ENCODE measurements around the gene JARID2. TPM values are rescaled to one million over a fixed set of nuclear protein-coding genes. Genes with fewer than 3 reads are reported as not detected.

The JARID2 gene
- total RNA-seq, 3 donors from 2014 or later, result 10.5 to 13.9 (median 11.5) TPM

DNA sequence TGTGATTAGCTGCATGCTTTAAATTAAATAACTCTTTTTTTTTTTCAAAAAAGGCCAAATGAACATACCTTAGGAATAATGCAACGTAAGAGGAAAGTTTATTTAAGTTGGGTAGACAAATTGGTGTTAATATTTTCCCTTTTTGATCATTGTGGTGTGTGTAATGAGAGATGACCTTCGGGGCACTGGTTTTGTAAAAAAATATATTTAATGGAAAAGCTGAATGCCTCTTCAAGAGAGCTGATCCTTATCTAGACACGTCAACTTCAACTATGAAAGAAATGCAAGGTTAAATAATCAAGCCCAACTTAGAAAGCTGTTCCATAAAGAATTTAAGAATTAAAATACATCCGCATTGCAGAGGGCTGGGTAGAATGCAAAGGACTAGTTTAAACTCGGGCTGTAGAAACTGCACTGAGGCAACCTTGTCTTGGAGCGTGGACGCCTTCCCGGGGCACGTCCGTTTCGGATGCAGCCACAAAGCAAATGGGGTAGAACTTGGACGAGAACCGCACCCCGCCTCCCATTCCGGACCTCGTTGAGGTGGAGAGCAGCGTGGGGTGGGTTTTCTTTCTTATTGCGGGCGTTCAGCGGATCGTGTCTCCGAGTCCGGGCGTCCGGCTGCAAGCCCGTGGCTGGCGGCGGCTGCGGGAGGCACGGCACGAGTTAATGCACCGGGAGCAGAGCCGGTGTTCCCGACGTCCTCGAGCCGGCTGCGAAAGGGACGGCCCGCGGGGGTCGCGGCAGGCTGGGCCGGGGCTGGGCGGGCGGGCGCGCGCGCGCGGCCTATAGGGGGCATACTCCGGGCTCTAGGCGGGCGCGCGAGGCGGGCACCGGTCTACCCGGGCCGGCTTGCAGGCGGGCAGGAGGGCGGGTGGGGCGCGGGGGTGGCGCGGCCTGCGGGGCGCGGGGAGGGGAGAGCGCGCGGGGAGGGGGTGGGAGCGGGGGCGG is 1.9 kb downstream of the JARID2 start:
- no peaks in the 10 kb centered on the region for H3K27me3 ChIP-seq
- no peaks in the 10 kb centered on the region for H3K9me3 ChIP-seq
- peak overlapping the region; percentile 93 to 99 for H3K27ac ChIP-seq
- H3K4me1 ChIP-seq, result peaks cover 0 to 3% of the 10 kb centered on the region in 2 donors
- no peaks in the 10 kb centered on the region for H3K36me3 ChIP-seq
- no peak for TF ChIP-seq POLR2A (IDR thresholded peaks at IDR 0.05)
- TF ChIP-seq, protein P1, sequence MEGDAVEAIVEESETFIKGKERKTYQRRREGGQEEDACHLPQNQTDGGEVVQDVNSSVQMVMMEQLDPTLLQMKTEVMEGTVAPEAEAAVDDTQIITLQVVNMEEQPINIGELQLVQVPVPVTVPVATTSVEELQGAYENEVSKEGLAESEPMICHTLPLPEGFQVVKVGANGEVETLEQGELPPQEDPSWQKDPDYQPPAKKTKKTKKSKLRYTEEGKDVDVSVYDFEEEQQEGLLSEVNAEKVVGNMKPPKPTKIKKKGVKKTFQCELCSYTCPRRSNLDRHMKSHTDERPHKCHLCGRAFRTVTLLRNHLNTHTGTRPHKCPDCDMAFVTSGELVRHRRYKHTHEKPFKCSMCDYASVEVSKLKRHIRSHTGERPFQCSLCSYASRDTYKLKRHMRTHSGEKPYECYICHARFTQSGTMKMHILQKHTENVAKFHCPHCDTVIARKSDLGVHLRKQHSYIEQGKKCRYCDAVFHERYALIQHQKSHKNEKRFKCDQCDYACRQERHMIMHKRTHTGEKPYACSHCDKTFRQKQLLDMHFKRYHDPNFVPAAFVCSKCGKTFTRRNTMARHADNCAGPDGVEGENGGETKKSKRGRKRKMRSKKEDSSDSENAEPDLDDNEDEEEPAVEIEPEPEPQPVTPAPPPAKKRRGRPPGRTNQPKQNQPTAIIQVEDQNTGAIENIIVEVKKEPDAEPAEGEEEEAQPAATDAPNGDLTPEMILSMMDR (IDR thresholded peaks at IDR 0.05), result peak in 1 of 3 donors; percentile 19
- peak; percentile 48 to 57 (median 55) for TF ChIP-seq POLR2AphosphoS5 (IDR thresholded peaks at IDR 0.05)
- peak overlapping the region; percentile 77 to 95 (median 92) for H3K4me3 ChIP-seq
- peak; percentile 41 to 58 for DNase-seq (ENCODE audit: low spot score in 2 of 2)
- intact Hi-C loops (cut with DNase I; ENCODE audit: low total_unique reads), result no loop called here

DNA sequence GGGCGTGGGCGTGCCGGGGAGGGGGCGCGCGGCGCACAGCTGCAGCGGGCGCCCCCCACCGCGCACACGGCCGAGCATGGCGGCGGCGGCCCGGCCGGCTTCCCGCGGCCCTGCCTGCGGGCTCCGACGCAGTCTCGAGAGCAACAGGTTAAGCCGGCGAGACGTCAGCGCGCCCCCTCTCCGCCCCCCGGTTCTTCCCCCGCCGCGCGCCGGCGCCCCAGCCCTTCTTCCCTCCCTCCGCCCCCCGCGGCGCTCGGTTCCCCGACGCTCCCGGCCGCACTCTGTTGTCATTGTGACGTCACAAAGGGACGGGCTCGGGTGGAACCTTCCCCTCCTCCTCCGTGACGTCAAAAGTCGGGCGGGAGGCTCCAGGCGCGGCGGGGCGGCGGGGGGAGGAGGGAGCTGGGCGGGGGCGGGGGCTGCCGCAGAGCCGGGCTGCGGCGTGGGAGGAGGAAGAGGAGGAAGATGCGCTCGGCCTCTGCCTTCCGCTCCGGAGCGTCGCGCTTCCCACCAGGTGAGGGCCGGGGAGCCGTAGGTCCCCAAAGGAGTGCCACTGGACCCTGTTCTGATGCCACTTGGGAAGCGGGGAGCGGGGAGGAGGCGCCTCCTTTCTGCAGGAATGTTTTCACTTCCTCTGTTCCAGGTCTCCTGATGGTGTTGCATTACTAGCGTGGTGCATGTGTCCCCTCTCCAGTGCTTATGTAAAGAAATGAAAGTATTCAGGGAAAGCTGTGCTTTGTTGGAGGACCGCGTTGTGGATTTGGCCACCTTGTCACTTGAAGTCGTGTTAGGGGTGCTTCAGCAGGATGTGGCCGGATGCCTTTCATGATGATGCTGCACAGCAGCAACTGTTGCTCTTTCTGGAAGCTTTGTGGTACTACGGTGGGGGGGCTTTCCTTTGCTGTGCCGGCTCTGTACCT is 2.8 kb downstream of the JARID2 start:
- TF ChIP-seq POLR2A (IDR thresholded peaks at IDR 0.05) (no peak), POLR2AphosphoS5 (IDR thresholded peaks at IDR 0.05) (peak; percentile 64 to 78 (median 72))
- TF ChIP-seq, protein P1 (IDR thresholded peaks at IDR 0.05), result peak in 1 of 3 donors; percentile 16
- peaks cover 0 to 3% of the 10 kb centered on the region in 2 donors for H3K4me1 ChIP-seq
- H3K36me3 ChIP-seq, result no peaks in the 10 kb centered on the region
- H3K4me3 ChIP-seq, result peak overlapping the region; percentile 77 to 95 (median 92)
- intact Hi-C loops (cut with DNase I; ENCODE audit: low total_unique reads), result no loop called here
- peak overlapping the region; percentile 93 to 99 for H3K27ac ChIP-seq
- no peaks in the 10 kb centered on the region for H3K27me3 ChIP-seq
- peak; percentile 92 to 93 for DNase-seq (ENCODE audit: low spot score in 2 of 2)
- no peaks in the 10 kb centered on the region for H3K9me3 ChIP-seq

DNA sequence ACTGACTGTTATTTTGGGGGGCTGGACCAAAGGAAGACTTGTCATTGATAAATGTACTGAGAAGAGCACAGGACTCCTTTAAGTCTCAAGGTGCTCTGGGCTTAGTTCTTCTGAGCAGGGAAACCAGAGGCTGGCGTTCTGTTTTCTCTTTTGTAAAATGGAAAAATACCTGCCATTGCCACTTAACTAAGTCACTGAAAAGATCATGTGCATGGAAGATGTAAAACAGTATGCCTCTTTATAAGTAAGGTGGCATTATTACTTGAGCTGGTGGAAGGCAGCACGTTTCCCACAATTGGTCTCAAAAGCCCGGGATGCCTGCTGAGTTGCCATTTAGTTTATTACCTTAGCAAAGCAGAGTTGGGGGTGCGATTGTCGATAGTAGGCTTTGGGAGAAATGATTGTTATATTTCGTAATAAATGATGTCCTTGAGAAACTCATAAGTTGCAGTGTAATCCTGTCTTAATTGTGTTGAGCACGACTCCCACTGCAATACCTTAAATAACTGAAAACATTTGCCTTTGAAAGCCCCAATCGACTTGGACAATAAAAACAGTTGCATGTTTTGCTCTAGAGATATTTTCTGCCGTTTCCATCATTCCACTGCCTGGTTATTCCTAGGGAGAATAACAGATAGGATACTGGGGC is 3.6 kb downstream of the JARID2 start:
- H3K9me3 ChIP-seq, result no peaks in the 10 kb centered on the region
- H3K27ac ChIP-seq, result peak overlapping the region; percentile 93 to 99
- intact Hi-C loops (cut with DNase I; ENCODE audit: low total_unique reads), result no loop called here
- TF ChIP-seq, protein P1 (IDR thresholded peaks at IDR 0.05), result no peak
- no peak for TF ChIP-seq POLR2AphosphoS5 (IDR thresholded peaks at IDR 0.05)
- no peak for TF ChIP-seq POLR2A (IDR thresholded peaks at IDR 0.05)
- no peaks in the 10 kb centered on the region for H3K36me3 ChIP-seq
- no peak for DNase-seq (ENCODE audit: low spot score in 2 of 2)
- peaks cover 0 to 3% of the 10 kb centered on the region in 2 donors for H3K4me1 ChIP-seq
- H3K4me3 ChIP-seq, result peak overlapping the region; percentile 77 to 95 (median 92)
- H3K27me3 ChIP-seq, result no peaks in the 10 kb centered on the region

DNA sequence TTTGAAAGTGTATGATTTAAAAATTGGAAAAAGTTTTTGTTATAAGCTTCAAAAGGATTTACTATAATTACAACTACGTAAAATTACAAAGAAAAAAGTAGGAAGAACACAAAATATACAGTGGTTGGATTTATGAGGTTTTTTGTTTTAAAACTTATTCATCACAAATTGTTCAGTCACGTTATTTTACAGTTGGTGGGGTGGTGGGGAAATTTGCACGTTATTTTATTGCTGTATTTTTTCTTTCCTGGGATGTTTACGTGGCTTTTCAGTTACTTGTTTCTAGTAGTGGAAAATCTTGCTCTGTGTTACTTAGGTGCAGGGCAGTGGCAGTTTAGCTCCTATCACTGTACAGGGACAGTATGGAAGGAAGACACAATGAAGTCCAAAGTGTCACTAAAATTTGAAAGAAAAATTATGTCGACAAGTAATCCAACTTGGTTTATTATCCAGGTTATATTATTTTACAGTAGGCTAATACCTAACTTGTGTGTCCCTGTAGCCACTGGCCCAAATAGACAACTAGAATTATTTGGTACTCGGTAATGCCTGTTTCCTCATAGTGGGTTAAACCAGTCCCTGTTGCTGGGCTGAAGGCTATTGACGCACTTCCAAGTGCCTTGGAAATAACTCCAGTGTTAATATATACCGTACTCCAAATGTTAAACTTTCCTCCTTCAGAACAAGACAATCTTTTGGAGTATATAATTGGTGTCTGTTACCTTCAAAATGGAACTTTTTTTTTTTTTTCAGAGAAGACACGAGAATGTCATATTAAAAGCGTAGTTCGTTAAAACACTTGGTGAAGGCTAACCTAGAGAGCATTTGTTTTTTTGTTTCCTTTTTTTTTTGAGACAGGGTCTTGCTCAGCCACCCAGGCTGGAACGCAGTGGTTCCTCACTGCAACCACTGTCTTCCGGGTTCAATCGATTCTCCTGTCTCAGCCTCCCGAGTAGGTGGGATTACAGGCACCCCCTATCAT is 4.6 kb downstream of the JARID2 start:
- intact Hi-C loops (cut with DNase I; ENCODE audit: low total_unique reads), result no loop called here
- Histone ChIP-seq H3K27me3 (no peaks in the 10 kb centered on the region), H3K4me1 (peaks cover 0 to 3% of the 10 kb centered on the region in 2 donors), H3K9me3 (no peaks in the 10 kb centered on the region), H3K36me3 (no peaks in the 10 kb centered on the region), H3K4me3 (no peak overlapping the region), H3K27ac (peak overlapping the region; percentile 75 to 93)
- DNase-seq (ENCODE audit: low spot score in 2 of 2), result no peak
- TF ChIP-seq POLR2A (IDR thresholded peaks at IDR 0.05) (no peak), POLR2AphosphoS5 (IDR thresholded peaks at IDR 0.05) (no peak)
- TF ChIP-seq, protein P1 (IDR thresholded peaks at IDR 0.05), result no peak

Measured in breast epithelium (tissue), 4 donors.